Right renal pelvis (tissue), 4 donors: ENCODE measurements around the gene INPP5A. TPM values are rescaled to one million over a fixed set of nuclear protein-coding genes. Genes with fewer than 3 reads are reported as not detected.
"Not testable (repeated sequence)": the region's sequence is repeated elsewhere in the genome, so short reads cannot be mapped to it uniquely, and the experiment has no call there.

Source experiments
- DNase-seq, 4 donors: peaks; one replicate each; pipeline ENCODE4 v3.0.0-alpha.2; 2013; ENCODE audit warnings: low read depth in 4 of 4, low spot score in 3 of 4, missing footprints in 1 of 4
- polyA plus RNA-seq, 4 donors: library from polyadenylated mRNA; unstranded; fragments of 120-200 nt; gene quantifications; one replicate each; pipeline ENCODE4 v1.2.1, GENCODE V29; 2013; ENCODE audit not compliant: insufficient read length in 4 of 4

The INPP5A gene
- polyA plus RNA-seq, 4 donors = 32.2 to 39.1 (median 36.2) TPM

DNA sequence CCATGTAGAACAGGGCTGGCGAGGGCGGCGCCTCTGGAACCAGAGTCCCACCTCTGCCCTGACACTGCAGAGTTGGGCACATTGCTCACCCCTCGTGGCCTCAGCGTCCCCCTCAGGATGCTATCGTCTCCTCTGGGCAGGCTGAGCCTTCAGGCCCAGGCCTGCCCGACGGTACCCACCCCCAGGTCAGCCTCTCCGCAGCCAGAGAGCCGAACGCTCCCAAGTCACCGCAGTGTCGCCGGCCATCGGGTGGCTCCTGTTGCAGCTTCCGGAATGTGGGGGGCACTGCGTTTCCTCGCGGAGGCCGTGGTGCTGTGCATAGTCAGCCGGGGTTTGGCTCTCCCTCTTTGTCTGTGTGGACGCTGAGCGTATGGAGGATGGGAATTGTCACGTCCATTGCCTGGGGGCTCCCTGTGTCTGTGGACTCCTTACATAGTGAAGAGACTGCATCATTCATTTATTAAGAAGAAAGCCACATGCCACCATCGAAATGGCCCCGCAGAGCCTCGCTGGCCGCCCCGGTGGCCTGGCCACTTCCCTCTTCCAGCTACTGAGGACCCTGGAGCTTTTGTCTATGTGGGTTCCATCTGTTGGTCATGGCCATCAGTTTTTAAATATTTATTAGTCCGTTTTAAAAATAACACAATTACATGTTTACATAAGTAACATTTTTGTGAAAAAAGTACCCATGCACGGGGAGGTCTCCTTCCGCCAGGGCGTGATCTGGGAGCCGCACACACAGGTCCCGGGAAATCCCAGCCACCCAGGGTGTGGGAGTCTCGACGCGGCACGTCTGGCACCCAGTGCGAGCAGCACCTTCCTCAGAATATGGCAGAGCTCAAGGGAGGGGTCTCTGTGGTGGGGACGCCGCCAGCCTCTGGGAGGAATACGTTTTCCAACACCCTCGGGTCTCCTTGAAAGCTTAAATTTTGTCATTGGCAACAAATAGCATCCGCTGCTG lies 232.8 kb downstream of the INPP5A start:
- DNase-seq = no peak

DNA sequence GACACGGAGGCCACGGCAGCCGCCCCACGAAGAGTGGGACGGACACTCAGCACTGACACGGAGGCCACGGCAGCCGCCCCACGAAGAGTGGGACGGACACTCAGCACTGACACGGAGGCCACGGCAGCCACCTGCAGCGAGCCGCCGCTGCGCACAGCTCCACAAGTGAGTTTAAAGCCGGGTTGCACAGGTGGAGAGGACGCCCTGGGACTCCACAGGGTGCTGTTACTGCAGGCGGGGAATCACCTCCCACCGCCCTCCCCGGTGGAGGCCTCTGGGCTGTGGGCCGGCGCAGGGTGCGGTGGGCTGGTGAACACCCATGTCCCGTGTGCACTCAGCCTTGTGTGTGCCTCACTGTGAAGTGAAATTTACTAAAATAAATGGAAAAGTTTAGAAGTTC lies 235.2 kb downstream of the INPP5A start:
- not testable (repeated sequence) for DNase-seq

DNA sequence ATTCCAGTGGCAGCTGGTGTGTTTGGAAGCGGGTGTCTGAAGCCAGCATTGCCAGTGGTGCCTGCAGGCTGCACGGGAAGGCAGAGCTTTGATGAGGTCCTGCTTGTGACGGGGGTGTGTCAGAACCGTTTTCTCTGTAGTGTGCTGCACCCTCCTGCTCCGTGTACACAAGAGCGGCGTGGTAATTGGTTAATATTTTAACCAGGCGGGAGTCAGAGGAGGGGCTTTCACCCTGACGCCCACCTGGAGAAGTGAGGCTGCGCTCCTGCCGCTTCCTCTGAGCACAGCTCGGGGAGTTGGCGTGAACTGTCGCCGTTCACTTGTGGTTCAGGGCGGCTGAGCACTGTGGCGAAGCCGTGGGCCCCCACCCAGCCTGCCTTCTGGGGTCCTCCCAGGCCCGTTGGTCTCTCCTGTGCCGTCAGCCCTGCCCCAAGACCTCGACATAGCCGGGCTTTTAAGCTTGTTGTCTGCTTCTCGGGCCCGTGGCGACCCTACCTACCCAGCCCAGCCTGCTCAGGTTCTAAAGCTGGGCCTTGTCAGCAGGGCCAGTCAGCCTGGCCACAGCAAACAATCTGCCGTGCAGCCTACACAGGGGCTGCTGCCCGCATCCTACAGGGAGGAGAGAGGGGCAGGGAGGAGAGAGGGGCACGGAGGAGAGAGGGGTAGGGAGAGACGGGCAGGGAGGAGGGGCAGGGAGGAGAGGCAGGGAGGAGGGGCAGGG lies 236.8 kb downstream of the INPP5A start:
- no peak for DNase-seq

DNA sequence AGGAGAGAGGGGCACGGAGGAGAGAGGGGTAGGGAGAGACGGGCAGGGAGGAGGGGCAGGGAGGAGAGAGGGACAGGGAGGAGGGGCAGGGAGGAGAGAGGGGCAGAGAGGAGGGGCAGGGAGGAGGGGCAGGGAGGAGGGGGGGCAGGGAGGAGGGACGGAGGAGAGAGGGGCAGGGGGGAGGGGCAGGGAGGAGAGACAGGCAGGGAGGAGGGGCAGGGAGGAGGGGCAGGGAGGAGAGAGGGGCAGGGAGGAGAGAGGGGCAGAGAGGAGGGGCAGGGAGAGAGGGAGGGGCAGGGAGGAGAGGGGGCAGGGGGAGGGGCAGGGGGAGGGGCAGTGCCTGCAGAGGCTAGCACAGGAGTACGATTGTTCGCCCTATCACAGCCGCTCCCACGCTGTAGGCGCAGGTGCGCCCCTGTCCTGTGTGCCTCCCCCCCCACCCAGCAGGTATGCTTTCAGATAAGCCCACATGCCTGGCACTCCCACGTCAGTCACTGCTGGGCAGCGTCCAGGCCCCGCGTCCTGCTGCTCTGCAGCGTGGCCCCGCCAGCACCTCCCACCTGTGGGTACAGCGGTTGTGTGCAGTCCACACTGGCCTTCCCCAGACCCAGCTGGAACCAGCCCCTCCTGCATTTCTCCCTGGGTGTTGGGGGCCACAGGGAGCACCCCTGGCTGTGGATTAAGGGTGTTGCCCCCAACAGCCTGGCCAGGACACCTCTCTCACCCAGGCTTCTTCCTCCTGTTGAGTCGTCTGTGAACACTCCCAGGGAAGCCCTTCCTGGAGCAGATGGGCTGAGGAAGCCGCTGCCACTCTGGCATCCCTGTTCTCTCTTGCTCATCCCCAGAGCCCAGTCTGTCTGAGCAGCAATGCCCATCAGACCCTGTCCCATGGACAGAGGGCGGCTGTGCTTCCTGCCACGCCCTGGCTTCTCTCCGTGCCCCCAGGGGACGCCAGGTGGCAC lies 237.6 kb downstream of the INPP5A start:
- DNase-seq = no peak

DNA sequence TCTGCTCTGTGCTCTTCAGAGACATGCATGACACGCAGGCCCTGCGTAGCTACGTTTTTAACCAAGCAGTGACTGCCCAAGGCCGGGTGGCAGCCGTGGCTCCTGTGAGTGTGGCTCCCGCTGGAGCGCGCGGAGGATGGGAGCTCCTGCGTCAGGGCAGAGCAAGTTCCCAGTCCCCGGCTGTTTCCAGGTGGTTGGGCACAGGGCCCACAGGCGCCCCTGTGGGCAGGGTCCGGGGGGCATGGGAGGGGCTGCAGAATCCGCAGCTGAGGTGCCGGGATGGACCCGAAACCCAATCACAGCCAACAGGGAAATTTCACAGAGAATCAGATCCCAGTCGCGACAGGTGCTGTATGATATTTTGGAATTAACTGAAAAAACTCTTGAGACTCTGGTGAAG lies 238.6 kb downstream of the INPP5A start:
- DNase-seq = no peak

DNA sequence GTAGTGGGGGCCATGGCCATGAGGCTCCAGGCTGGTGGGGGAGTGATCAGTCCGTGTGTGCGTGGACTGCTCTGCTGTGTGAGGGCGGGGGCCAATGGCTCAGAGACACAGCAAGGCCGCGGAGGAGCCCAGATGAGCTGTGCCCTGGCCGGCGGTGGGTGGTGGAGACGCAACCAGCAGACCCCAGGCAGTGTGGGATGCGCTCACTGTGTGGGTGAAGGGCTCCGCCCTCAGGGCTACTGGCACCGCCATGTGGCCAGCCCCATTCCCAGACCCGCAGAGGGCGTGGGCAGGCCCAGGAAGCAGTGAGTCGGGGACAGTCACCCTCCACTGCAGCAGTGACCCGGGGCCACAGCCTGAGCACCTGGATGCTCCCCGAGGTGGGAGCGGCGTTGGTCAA lies 239.2 kb downstream of the INPP5A start:
- no peak for DNase-seq

DNA sequence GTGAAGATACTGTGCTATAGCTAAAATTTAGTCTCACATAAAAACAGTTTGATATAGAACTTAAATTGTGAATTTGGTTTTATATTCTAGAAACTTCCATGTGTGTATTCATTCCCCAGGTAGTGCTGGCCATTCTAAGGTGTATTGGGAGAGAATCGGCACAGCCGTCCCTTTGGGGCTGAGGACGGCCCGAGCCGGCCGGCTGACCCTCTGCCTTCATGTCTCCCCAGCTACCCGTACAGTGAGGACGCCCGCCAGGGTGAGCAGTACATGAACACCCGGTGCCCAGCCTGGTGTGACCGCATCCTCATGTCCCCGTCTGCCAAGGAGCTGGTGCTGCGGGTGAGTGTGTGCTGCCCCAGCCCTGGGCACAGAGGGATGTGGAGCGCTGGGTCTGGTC lies 239.9 kb downstream of the INPP5A start:
- DNase-seq = no peak

DNA sequence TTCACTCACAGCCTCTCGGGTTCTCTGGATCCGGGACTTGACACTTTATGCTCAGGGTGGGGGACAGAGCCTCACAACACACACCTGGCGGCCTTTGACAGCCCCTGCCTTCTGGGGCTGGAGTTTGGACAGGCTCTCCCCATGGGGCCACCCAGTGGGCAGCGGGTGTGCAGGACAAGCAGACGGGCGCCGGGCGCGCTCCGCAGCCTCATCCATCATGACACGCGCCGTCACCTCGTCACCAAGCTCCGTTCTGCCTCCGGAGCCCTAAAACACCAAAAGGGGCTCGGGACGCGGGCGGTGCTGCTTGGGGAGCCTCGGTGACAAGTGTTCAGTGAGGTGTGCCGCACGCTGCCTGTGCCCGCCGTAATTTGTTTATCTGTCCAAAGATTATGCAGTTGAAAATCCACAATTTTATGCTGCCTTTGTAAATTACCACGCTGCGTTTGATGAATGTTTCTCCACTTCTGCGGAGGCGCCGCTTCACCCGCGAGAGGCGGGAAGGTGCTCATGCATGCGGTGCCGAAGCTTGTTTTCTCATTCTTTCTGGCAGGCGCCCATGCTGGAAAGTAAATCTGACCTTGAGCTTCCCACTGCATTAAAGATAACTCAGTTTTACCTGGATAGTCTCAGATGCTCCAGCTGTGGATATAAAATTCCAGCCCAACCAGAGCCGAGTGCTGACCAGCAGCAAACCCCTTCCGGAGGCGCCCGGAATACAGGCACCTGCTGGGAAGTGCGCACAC lies 242.1 kb downstream of the INPP5A start:
- DNase-seq = no peak

DNA sequence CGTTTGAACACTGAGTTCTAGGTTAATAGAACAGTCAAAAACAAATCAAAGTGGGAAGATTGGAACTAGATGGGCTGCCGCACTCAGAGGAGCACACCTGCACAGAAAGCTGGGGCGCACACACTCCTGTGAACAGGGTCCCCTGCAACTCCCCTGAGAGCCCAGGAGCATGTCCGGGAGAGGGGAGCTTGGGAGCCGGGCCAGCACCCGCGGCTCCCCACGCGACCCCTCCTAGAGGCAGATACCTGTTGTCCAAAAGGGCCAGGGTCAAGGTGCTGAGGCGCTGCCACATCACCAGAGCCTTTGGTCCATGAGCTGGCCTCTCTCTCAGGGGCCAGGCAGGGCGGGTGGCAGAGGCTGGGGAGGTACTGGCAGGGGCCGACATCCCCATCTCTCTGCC lies 242.8 kb downstream of the INPP5A start:
- DNase-seq = no peak

DNA sequence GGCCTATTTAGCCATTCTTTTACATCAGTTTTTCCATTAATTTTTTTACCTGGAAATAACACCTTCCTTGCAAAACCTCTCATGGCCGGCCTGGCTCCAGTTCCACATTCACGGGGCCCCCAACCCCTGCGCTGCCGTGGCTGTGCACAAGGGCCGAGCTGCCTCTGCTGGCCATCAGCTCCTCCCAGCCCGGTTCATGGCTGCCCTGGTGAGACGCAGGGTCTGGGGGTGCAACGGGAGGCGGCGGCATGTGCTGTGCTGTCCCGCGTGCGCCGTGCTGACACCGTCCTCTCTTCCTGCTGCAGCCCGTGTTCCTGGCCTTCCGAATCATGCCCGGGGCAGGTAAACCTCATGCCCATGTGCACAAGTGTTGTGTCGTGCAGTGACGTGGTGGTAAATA lies 244.0 kb downstream of the INPP5A start:
- no peak for DNase-seq

DNA sequence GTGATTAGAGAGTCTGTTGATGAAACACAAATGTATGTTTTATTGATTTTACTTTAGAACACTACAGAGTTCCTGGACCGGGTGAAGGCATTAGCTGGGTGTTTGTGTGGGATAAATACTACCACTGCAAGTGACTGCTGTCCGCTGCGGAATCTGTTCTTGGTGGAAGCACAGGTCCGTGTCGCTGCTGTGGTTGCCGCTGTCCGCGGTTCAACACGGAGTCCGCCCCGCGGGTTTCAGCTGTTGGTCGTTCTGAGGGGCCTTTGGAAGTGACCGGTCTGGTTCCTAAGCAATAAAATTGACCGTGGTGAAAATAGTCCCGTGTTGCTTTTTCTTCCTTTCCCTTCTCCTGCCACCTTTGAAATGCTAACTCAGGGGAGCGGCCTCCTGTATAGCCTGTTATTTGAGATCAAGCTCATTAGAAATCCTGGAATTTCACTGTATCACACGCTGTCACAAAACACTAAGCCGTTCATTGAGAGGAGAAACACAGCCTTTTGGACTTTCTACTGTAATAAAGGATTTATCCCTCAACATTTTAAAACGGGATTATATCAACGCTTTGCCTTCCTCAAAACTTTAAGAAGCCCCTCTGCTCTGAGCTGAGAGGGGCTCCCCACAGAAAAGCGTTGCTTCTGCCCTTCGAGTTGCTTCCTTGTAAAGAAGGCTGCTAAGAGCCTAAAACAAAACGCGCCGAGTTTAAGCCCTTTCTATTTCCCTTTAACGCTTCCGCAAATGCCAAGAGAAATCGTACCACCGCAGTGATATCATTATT lies 245.8 kb downstream of the INPP5A start:
- DNase-seq = no peak

DNA sequence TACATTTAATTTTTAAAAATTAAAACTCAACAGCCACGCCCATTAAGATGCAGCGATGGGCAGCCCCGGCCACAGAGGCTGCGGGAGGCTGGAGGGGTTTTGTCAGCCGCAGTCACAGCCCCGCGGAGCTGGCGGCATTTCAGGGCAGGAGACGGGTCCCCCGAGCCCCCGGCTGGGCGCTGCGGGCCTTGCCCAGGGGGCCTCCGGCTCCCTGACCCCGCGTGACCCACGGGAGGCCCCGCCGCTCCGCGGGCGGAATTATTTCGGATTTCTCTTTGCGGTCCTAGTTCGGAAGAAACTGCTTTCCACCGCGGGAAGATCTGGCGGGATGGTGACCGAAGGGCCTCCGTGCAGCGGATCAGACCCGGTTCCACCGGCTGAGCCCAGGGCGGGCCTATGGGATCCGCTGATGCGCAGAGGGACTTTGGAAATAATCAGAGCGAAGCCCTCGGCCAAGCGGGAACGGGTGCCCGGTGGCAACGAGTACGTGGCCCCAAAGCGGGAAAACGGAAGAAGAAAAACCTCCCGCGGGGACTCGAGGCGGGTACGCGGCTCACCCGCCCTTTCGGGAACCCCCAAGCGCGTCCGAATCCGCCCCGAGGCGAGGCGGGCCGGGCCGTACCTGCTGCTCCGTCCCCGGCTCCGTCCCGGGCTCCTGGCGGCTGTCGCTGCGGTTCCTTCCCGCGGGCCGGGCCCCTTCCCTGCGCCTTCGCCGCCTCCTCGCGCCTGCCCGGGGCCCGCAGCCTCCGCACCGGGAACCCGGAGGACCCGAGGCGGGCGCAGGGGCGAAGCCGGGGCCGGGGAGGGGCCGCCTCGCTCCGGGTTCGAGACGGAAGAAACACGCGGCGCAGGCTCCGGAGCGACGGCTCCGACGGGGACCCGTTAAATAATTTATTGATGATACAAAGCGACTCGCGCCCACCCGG lies 246.6 kb downstream of the INPP5A start:
- DNase-seq = no peak

DNA sequence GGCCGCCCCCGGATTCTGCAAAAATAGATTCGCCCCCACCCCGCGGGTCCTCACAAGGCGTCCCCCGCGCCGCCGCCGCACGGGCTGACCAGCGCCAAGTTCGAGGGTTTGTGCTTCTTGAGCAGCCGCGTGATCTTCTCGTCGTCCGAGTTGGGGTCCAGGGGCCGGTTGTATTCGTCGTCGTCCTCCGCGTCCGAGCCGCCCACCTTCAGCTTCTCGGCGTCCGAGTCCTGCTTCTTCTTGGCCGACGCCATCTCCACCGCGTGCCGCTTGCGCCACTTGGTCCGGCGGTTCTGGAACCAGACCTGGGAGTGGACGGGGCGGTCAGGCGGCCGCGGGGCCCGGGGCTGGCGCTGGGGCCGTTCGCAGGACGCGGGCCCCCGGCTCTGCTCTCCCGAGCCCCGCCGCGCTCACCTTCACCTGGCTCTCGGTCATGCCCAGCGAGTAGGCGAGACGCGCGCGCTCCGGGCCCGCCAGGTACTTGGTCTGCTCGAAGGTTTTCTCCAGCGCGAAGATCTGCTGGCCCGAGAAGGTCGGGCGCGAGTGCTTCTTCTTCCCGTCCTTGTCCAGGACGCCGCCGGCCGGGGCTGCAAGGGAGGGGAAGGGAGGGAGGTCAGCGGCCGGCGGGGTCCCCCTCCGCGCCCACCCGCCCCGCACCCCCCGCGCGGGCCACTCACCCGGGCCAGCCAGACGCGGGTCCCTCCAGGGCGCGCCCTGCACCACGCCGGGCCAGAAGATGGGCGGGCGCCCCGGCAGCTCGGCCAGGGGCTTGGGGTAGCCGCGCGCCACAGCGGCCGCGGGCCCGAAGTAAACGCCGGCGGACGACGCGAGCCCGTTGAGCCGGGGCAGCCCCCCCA lies 247.5 kb downstream of the INPP5A start:
- no peak for DNase-seq

DNA sequence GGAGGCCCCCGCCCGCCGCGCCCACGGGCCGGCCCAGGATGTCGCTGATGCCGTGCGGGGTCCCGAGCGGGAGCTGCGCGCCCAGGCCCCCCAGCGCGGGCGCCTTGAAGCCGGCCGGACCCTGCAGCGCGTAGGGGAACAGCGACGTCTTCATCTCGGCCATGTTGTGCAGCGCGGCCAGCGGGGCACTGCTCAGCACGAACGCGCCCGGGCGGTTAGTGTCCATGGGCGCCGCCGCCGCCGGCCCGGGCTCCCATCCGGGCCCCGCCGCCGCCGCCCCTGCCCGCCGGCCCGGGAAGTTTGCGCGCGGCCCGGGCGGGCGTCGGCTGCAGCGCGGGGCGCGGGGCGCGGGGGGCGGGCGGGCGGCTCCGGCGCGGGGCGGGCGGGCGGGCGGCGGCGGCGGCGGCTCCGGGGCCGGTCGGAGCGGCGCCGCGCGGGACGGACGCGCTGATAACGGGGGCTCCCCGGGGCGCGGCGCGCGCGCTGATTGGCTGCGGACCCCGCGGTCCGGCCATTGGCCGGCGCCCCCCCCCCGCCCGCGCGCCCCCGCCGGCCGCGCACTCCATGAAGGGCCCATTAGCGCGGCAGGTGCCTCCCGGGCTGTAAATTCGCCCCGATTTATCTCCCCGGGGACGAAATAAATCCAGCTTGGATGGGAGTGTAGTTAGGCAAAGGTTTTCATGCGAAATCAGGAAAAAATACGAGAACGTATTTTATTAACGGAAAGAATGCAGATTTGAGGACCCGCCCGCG lies 248.3 kb downstream of the INPP5A start, which contains the start of gene NKX6-2:
Gene NKX6-2, minus strand, starts transcription at position 425 of the 753 bp plus-strand sequence. Its CDS starts 199 bp downstream, at position 226.
- DNase-seq = no peak

DNA sequence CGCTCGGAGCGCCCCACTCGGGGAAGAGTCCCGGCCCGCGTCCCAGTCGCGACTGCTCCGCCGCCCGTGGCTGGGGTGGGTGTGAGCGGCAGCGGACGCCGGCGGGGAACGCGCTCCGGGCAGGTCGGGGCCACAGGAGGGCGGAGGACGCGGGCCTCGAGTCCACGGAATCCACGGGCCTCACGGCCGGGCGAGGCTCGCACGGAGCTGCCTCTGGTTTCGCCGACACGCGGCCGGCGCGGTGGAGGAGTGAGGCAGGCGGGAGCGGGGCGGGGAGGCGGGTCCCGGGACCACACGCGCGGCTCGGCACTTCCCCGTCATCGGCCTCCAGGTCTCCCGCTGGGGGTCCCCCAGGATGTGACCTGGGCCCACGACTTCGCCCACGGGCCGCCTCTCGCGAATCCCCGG lies 248.9 kb downstream of the INPP5A start:
- DNase-seq = no peak

DNA sequence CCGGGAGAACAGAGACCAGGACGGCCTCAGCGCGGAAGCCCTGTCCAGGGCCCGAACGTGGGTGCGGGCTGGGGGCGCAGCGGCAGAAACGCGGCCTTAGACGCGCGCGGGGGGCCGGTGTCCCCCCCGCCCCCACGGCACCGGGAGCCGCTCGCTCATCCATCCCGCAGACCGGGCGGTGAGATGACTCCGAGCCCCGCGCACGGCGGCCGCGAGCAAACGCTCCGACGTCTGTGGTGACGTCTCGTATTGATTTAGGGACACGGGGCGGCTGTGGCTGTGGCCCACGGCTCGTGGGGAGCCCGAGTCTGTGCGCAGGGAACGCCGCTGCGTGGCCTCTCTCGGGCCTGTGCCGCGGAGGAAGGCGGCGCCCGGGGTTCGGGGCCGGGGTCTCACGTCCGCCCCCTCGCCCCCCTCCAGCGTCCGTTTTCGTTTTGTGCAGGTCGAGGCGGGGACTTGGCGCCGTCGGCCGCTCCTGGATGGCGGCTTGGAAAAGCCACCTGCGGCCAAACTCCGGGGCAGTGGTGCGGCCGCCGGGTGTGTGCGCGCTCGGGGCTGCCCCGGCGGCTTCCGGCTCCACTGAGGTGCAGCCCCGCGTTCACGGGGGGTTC lies 249.4 kb downstream of the INPP5A start:
- no peak for DNase-seq
